Putamen (tissue), 1 donor: Measurements from ENCODE around the gene OXT.
A peak's percentile ranks its signal among the peaks of the same experiment; 100 is the strongest.
"Not testable (repeated sequence)": the region's sequence is repeated elsewhere in the genome, so short reads cannot be mapped to it uniquely, and the experiment has no call there.

Experiments used
- DNase-seq: peaks from one replicate; pipeline ENCODE4 v3.0.0-alpha.2; 2016; ENCODE audit warnings: low spot score

The OXT gene

DNA sequence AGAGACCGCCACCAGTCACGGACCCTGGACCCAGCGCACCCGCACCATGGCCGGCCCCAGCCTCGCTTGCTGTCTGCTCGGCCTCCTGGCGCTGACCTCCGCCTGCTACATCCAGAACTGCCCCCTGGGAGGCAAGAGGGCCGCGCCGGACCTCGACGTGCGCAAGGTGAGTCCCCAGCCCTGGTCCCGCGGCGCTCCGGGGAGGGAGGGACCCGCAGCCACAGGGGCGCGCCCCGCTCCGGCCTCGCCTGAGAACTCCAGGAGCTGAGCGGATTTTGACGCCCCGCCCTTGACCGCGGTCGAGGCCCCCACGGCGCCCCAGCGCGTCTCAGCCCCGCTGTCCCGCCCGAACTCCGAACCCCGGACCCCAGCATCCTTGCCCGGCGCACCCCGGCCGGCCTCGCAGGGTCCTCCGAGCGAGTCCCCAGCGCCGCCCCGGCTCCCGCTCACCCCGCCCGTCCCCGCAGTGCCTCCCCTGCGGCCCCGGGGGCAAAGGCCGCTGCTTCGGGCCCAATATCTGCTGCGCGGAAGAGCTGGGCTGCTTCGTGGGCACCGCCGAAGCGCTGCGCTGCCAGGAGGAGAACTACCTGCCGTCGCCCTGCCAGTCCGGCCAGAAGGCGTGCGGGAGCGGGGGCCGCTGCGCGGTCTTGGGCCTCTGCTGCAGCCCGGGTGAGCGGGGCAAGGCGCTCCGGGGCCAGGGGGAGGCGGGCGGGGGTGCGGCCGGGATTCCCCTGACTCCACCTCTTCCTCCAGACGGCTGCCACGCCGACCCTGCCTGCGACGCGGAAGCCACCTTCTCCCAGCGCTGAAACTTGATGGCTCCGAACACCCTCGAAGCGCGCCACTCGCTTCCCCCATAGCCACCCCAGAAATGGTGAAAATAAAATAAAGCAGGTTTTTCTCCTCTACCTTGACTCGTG is at the start of gene OXT:
Gene OXT, plus strand, starts transcription at position 11 of the 920 bp plus-strand sequence. Its CDS starts 36 bp downstream, at position 47.
- no peak for DNase-seq

DNA sequence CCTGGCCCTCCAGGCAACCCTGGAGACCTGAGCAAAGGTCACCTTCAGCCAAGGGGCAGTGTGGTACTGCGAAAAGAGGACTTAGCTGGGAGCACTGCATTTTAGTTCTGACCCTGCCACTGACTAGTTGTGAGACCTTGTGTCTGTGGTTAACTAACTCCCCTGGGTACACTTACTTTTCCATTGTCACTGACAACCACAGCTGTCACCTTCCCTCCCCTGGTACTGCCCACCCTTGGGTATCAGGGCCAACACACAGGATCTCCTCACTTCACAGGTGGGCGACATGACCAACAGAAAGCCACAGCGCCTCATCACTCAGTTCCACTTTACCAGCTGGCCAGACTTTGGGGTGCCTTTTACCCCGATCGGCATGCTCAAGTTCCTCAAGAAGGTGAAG is 49.6 kb upstream of the OXT start:
- DNase-seq = no peak

DNA sequence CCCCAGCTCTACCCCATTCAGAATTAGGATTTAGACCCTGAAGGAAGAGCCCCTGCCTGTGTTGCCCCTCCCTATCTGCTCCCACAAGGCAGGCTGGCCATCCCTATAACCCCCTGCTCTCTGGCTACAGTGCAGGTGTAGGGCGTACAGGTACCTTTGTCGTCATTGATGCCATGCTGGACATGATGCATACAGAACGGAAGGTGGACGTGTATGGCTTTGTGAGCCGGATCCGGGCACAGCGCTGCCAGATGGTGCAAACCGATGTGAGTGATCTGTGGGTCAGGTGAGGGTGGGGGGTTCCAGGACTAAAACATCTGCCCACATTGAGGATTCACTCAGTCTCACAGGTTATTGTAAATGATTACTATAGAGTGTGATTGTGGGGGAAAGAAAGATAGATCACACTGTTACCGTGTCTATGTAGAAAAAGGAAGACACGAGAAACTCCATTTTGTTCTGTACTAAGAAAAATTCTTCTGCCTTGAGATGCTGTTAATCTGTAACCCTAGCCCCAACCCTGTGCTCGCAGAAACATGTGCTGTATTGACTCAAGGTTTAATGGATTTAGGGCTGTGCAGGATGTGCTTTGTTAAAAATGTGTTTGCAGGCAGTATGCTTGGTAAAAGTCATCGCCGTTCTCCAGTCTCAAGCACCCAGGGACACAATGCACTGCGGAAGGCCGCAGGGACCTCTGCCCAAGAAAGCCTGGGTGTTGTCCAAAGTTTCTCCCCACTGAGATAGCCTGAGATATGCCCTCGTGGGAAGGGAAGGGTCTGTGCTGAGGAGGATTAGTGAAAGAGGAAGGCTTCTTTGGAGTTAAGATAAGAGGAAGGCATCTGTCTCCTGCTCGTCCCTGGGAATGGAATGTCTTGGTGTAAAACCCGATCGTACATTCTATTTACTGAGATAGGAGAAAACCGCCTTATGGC is 48.6 kb upstream of the OXT start:
- DNase-seq = not testable (repeated sequence)

DNA sequence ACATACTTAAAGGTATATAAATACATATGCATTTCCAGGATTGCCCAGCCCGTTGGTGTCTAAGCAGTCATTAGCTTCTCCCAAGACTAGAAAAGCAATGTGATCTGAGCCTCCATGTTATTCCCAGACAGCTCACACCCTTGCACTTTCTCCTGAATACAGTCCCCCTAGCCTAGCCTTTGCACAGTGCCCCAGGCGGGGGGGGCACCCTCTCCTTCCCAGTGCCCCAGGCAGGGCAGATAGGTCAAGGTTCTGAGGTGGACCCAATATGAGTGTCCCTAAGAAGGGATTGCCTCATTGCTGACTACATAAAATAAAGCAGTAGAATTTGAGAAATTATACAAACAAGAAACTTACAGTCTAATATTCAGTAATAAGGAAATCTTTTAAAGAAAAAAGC is 43.4 kb upstream of the OXT start:
- no peak for DNase-seq

DNA sequence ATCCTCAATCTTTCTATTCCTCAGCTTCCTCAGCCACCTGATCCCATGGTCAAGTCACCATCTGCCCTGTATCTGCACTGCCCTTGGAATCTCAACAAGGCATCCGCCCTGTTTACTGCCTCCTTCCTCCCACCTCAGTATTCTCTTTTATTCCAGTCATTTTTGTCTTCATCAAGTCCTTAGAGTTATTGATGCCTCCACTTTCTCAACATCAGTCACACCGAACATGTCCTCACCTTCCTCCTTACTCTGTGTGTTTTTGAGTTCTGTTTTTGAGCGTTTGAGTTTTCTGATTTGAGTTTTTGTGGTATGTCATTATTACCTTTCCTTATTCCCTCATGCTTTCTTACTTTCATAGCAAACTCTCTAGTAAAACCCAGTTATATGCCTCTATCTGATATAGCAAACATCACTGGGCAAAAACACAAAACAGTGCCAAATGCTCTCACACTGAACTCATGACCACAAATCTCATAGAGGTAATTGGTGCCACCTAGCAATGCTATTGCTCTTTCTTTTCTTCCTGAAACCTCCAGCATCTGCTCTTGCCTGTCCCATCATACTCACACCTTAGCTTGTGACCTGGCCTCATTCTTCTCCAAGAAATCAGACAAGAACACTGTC is 39.8 kb upstream of the OXT start:
- DNase-seq = no peak

DNA sequence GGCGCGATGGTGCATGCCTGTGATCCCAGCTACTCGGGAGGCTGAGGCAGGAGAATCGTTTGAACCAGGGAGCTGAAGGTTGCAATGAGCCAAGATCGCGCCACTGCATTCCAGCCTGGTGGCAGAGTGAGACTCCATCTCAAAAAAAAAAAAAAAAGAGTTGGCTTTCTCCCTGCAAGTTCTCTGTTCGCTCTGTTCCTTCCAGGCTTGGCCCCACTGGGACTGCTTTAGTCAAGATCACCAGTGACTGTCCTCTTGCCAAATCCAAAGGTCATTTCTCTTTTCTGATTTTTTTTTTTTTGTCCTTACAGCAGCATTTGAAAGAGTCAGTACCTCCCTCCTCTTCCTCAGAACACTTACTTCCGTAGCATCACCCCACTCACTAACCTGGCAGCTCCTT is 38.8 kb upstream of the OXT start:
- no peak for DNase-seq

DNA sequence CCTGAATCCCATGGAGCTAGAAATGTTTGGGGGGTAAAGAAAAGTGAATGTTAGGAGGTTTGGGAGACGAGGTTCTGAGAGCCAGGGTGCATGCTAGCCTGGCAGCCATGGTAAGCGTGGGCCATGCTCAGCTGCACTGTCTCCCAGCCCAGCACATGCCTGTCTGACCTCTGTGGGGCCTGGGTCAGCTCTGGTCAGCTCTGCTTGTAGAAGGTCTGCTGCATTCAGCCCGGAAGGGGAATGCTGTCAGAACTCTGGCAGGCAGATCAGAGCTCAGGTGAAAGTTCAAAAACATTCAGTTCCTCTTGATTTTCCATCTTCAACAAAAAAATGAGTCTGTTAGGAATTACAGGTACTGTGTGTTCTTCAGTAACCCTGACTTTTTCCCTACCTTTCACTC is 33.8 kb upstream of the OXT start:
- DNase-seq = no peak

DNA sequence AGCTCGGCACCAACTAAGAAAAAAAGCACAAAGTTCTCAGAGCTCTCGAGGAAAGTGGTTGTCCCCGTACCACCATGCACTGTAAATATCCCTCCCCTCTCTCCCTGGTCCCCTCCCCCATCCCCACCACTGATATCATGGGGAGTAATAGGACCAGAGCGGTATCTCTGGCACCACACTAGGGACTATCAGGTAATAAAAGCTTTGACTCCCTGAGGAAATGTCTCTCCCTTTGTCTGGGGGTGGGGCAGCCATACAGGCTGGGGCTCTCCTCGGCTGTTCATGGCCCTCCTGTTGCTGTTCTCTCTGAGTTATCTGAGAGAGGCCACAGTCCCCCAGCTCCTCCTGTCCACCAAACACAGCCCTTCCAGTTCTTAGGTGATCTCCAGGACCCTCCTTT is 33.0 kb upstream of the OXT start:
- no peak for DNase-seq

DNA sequence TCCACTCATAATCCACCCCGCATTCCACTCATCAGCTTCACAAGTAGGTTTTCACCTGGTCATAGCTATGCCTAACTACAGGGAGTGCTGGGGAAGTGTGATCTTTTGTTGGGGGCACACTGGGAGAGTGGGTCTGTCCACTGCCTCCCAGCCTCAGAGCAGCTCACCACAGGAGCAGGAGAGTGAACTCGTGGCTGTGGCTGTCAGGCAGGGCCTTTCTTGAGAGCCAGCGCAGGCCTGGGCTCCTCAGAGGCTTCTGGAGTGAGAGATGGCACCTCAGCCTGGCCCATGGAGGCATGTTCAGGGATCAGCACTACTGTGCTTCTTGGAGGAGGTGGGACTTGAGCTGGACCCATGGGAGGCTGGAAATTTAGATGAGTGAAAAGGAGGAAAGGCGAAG is 32.0 kb upstream of the OXT start:
- no peak for DNase-seq

DNA sequence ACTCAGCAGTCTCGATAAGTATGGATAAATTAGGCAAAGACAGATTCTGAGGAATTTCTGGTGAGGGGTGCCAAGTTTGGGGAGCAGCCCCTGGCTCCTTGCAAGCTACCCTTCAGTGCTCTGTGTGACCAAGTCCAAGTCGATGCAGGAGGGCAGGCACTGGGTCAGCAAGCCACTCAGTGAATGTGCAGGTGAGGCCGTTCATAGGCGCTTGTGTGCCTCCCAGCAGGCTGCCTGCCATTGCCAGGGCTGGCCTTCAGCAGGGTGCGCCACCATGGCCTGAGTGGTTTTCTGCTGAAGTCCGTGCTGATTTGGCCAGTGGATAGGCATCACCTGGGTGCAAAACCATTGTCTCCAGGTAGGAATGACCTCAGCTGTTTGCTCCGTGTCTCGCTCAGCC is 31.3 kb upstream of the OXT start:
- no peak for DNase-seq

DNA sequence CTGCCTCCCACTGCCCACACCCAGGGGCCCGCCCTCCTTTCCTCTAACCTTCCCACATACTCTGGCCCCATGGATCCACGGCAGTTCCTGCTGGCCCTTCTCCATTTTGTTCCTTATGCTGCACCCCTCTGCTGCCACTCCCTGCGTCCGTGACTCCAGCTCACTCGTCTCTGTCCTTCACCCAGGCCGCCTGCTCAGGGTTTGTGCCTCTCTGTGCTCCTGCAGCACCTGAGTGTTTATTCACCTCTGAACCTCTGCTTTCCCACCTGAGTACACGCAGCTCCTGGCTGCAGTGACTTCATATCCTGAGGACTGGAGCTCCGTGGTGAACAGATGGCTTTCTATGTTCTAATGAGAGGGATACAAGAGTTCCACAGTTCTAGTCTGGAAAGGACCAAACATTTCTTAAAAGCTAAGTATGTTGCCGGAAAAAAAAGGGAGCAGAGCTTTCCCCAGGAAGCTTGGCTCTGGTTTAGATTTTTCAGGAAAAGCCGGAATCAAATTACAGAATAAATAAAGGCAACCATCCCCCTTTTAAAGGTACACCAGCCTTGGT is 29.5 kb upstream of the OXT start:
- no peak for DNase-seq

DNA sequence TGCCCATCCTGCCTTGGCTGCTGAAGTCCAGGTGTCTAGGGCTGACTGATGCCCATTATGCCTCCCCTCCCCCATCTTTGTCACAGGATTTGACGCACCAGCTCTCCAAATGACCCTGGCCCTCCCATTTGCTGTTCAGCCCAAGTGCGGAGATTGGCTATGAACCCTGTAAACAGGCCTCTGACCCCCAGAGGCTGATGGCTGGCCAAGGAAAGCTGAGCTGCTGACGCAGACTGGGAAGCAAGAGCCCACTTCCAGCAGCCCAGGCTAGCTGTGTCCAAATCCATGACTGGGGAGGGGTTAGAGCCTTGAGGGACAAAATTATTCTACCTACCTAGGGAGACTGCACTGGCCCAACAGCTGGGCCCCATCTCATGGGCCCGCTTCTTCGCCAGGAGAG is 28.8 kb upstream of the OXT start:
- no peak for DNase-seq

DNA sequence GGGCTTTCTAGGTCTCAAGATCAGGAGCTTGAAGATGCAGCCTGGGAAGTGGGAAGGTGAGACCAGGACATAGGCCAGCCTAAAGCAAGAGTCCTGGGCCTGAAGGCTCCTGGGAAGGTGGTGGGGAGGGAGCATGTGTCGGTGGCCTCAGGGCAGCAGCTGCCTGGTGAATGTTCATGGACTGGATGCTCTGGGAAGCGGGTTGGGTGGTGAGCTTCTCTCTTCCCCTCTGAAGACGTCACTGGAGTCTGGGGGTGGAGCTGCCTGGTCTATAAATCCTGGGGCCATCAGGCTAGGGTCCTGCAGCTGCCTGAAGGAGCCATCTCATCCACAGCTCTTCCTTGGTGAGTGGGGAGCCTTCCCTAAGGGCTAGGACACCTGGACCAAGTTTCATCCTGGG is 28.1 kb upstream of the OXT start, which contains the start of gene GNRH2:
Gene GNRH2, plus strand, starts transcription at position 301 of the 400 bp plus-strand sequence. CDS start 793 bp downstream, outside the sequence.
- DNase-seq = no peak

DNA sequence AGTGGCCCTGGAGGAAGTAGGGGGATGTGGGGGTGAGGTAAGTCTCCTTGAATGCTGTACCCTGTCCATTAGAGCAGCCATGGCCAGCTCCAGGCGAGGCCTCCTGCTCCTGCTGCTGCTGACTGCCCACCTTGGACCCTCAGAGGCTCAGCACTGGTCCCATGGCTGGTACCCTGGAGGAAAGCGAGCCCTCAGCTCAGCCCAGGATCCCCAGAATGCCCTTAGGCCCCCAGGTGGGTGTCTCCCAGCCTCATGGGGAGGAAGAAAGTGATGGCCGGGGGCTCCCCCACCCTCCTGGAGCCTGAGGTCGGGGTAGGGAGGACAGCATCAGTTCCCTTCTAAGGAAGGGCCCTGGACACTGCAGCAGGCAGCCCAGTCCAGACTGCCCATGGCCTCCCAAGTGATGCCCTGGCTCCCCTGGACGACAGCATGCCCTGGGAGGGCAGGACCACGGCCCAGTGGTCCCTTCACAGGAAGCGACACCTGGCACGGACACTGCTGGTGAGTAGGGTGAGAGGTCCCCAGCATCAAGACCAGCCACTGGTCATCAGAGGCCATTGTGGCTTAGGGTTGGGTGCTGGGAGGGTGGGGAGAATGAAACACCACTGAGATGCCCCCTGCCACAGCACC is 27.0 kb upstream of the OXT start:
- no peak for DNase-seq

DNA sequence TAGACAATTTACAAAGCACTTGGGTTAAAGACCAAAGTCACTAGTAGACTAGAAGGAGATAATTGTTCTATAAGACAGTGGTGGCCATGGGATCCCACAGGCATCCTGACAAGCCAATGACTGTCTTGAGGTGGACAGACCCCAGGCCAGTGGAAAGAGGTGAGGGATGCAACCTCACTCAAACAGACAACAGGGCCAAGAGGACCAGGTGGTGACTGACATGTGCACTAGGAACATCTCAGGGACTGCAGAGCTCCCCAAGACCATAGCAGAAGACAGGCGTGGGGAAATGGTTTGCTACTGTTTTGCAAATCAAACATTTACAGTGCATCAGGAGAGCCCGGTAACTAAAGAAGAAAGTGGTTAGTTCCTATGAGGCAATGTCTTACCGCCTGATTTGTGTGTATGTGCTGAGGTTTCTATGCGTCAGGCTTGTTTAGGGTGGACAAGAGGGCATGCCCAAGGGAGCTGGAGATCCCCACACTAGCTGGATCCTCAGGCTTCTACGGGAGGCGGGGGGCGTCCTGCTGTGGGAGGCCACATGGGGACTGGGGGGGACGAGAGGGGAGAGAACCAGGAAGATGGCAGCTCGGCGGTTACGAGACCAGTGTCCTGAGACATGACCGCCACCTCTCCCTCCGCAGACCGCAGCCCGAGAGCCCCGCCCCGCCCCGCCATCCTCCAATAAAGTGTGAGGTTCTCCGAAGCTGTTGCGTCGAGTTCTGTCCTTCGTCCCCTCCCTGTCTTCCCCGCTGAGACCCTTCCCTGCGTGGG is 26.2 kb upstream of the OXT start:
- no peak for DNase-seq

DNA sequence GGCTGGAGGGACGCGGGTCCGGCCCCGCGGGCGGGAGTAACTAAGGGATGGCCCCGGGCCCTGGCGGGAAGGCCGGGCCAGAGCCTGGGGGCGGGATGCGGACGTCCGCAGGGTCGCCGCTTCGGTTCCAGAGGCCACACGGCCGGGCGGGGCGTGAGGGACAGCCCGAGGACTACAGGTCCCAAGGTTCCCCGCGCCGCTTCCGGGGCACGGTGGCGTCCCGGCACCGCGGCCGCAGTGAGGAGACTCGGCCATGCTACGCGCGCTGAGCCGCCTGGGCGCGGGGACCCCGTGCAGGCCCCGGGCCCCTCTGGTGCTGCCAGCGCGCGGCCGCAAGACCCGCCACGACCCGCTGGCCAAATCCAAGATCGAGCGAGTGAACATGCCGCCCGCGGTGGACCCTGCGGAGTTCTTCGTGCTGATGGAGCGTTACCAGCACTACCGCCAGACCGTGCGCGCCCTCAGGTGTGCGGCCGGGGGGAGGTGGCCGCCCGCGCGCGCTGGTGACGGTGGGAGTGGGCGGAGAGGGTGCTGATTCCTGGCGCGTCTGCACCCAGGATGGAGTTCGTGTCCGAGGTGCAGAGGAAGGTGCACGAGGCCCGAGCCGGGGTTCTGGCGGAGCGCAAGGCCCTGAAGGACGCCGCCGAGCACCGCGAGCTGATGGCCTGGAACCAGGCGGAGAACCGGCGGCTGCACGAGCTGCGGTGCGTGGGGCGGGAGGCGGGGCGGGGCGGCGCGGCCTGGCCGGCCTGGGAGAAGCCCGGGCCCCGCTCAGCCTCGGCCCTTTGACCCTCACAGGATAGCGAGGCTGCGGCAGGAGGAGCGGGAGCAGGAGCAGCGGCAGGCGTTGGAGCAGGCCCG is 25.4 kb upstream of the OXT start, which contains the start of gene MRPS26:
Gene MRPS26, plus strand, starts transcription at position 237 of the 861 bp plus-strand sequence. Its CDS starts 17 bp downstream, at position 254.
- peak; percentile 89 for DNase-seq

DNA sequence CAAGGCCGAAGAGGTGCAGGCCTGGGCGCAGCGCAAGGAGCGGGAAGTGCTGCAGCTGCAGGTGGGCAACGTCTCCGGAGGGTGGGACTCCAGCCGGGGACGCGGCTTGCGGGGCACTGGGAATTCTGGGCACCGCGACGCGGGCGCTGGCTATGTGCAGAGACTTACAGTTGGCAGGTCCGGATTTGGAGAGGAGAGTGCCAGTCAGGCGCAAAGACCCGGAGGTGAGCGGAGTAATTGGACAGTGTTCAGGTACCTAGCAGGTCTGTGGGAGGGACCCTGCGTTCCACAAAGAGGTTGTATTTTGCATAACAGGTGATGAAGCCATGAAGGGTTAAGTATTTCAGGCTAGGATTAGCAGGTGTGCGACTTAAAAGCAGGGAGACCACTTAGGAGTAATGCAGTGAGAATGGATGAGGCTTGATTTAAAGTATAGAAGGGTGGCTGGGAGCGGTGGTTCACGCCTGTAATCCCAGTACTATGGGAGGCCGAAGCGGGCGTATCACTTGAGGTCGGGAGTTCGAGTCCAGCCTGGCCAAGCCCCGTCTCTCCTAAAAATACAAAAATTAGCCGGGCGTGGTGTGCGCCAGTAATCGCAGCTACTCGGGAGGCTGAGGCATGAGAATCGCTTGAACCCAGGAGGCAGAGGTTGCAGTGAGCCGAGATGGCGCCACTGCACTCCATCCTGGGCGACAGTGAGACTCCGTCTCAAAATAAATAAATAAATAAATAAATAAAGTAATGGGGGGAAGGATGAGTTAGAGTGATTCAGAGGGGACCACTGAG is 24.6 kb upstream of the OXT start:
- peak; percentile 23 for DNase-seq

DNA sequence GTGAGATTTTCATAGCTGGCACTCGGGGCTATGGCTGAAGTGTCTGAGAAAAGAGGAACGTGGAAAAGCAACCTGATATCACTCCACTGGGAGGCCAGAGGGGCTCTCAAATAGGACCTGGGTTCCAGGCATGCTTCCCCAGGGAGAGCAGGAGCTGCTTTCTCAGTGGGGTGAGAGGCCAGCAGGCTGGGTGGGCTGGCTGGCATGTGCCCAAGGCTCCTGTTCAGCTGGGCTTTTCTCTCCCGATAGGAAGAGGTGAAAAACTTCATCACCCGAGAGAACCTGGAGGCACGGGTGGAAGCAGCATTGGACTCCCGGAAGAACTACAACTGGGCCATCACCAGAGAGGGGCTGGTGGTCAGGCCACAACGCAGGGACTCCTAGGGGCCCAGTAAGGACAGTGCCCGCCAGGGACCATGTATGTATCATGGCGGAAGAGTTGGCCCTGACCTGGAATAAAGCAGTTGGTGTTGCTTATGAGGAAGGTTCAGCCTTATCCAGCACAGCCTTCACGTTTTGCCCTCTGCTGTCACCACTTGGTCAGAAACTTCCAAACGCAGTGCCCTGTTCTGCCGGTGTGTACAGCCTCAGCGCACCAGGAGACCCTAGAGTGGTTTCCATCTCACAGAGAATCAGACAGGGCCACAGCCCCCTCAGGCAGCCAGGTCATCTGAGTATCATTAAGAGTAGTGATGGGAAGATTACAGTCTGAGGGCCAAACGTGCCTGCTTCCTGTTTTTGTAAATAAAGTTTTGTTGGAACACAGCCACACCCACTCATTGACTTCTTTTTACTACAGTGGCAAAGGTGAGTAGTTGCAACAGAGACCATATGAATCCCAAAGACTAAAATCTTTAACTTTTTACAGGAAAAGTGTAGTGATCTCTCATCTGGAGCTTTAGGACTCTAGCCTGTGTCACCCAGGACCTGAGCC is 23.7 kb upstream of the OXT start:
- no peak for DNase-seq
